Left cardiac atrium (tissue), 4 donors: Measurements from ENCODE around the gene PRKCE. TPM values are rescaled to one million over a fixed set of nuclear protein-coding genes. Genes with fewer than 3 reads are reported as not detected.
A peak's percentile ranks its signal among the peaks of the same experiment; 100 is the strongest.

Experiments
- ATAC-seq, 2 donors: fragments of 200-7000 bp; cut with Tn5 transposase; one replicate each; pipeline ENCODE4 v1.9.1; 2020; ENCODE audit warnings: mild to moderate bottlenecking in 2 of 2, moderate library complexity in 2 of 2
- DNase-seq: peaks from one replicate; pipeline ENCODE4 v3.0.0-alpha.2; 2020
- intact Hi-C, 2 donors: fragments of 100-400 bp; cut with DNase I; formaldehyde crosslinking; loops; one replicate each; pipeline versions ENCODE4 v1.14.1 to v1.15.1; 2022 to 2023
- total RNA-seq, 2 donors: library from RNA; stranded (reverse); fragmentation: NEBNext Ultra II Directional; extraction: Animal tissue kit (Norgen Biotek cat#: 25700); gene quantifications; one replicate each; pipeline ENCODE4 v1.2.1, GENCODE V29; 2021
- donor health status: DM: no; HTN: yes; CAD: no.
- donor health status: DM: no; HTN: yes; CAD: no; lungs with severe emphysema.
- donor health status: DM: yes; HTN: yes; CAD: no.
- donor health status: Dilated cardiomyopathy.

PRKCE gene
- total RNA-seq, 2 donors from 2014 or later = 17.9 to 24.8 TPM

- DNase-seq = no peak
- ATAC-seq = peak in 1 of 2 donors; percentile 55
- intact Hi-C loops = loop anchor here in 1 of 2 donors (5.0 kb wide), 1 partner anchor 356 kb away; no protein-coding TSS in a partner anchor
Measured at GRCh38 chr2:46010925-46011490, 359.5 kb downstream of the PRKCE start.

GRCh38 chr2:46012618-46013240 lies 361.3 kb downstream of the PRKCE start:
- DNase-seq (no peak), ATAC-seq (no peak)
- intact Hi-C loops = loop anchor here in 1 of 2 donors (5.0 kb wide), 1 partner anchor 355 kb away; no protein-coding TSS in a partner anchor

- DNase-seq (no peak), ATAC-seq (no peak)
- intact Hi-C loops = loop anchor here in 1 of 2 donors (5.0 kb wide), 1 partner anchor 354 kb away; no protein-coding TSS in a partner anchor
Measured at GRCh38 chr2:46013726-46014125, 362.3 kb downstream of the PRKCE start.

- DNase-seq = no peak
- intact Hi-C loops = loop anchor here in 1 of 2 donors (5.0 kb wide), 1 partner anchor 352 kb away; no protein-coding TSS in a partner anchor
- ATAC-seq = peak in 1 of 2 donors; percentile 71
Measured at GRCh38 chr2:46014911-46015654, 363.6 kb downstream of the PRKCE start.

- intact Hi-C loops = no loop called here
- no peak for ATAC-seq
- no peak for DNase-seq
Measured at GRCh38 chr2:46015671-46016070, 364.2 kb downstream of the PRKCE start.

- intact Hi-C loops = no loop called here
- DNase-seq (no peak), ATAC-seq (no peak)
Measured at GRCh38 chr2:46016091-46016490, 364.6 kb downstream of the PRKCE start.

- DNase-seq (no peak), ATAC-seq (no peak)
- intact Hi-C loops = no loop called here
Measured at GRCh38 chr2:46018773-46019591, 367.5 kb downstream of the PRKCE start.

GRCh38 chr2:46020416-46020815 lies 368.9 kb downstream of the PRKCE start:
- intact Hi-C loops = loop anchor here in 1 of 2 donors (5.0 kb wide), 1 partner anchor 42 kb away; no protein-coding TSS in a partner anchor
- no peak for ATAC-seq

GRCh38 chr2:46023165-46023854 lies 371.8 kb downstream of the PRKCE start:
- ATAC-seq (peak in 1 of 2 donors; percentile 27), DNase-seq (no peak)
- intact Hi-C loops = loop anchor here in 1 of 2 donors (5.0 kb wide), 1 partner anchor 39 kb away; no protein-coding TSS in a partner anchor

More at GRCh38 chr2:46020416-46020815, 368.9 kb downstream of the PRKCE start:
- DNase-seq = no peak

GRCh38 chr2:46024146-46024779 lies 372.8 kb downstream of the PRKCE start:
- intact Hi-C loops = loop anchor here in 1 of 2 donors (5.0 kb wide), 1 partner anchor 38 kb away; no protein-coding TSS in a partner anchor
- DNase-seq = no peak
- no peak for ATAC-seq

GRCh38 chr2:46025081-46025480 lies 373.6 kb downstream of the PRKCE start:
- intact Hi-C loops = no loop called here
- no peak for DNase-seq

GRCh38 chr2:46025676-46026075 lies 374.2 kb downstream of the PRKCE start:
- ATAC-seq (no peak), DNase-seq (no peak)
- intact Hi-C loops = no loop called here

More at GRCh38 chr2:46025081-46025480, 373.6 kb downstream of the PRKCE start:
- no peak for ATAC-seq

GRCh38 chr2:46026431-46026830 lies 375.0 kb downstream of the PRKCE start:
- ATAC-seq (no peak), DNase-seq (no peak)
- intact Hi-C loops = no loop called here

GRCh38 chr2:46029332-46029811 lies 377.9 kb downstream of the PRKCE start:
- DNase-seq (no peak), ATAC-seq (peak; percentile 51 to 60)
- intact Hi-C loops = no loop called here

GRCh38 chr2:46030330-46030729 lies 378.9 kb downstream of the PRKCE start:
- DNase-seq = no peak
- intact Hi-C loops = no loop called here
- ATAC-seq = no peak

GRCh38 chr2:46032161-46032813 lies 380.8 kb downstream of the PRKCE start:
- peak; percentile 45 for DNase-seq
- ATAC-seq = no peak
- intact Hi-C loops = no loop called here

GRCh38 chr2:46032996-46033395 lies 381.5 kb downstream of the PRKCE start:
- DNase-seq (no peak), ATAC-seq (peak in 1 of 2 donors; percentile 20)
- intact Hi-C loops = no loop called here
